Left cardiac atrium (tissue), 4 donors: ENCODE results near the gene SLC2A6. TPM values are rescaled to one million over a fixed set of nuclear protein-coding genes. Genes with fewer than 3 reads are reported as not detected.
A peak's percentile ranks its signal among the peaks of the same experiment; 100 is the strongest.

Experiments
- ATAC-seq, 2 donors: fragments of 200-7000 bp; cut with Tn5 transposase; one replicate each; pipeline ENCODE4 v1.9.1; 2020; ENCODE audit warnings: mild to moderate bottlenecking in 2 of 2, moderate library complexity in 2 of 2
- DNase-seq: peaks from one replicate; pipeline ENCODE4 v3.0.0-alpha.2; 2020
- intact Hi-C, 2 donors: fragments of 100-400 bp; cut with DNase I; formaldehyde crosslinking; loops; one replicate each; pipeline versions ENCODE4 v1.14.1 to v1.15.1; 2022 to 2023
- total RNA-seq, 2 donors: library from RNA; stranded (reverse); fragmentation: NEBNext Ultra II Directional; extraction: Animal tissue kit (Norgen Biotek cat#: 25700); gene quantifications; one replicate each; pipeline ENCODE4 v1.2.1, GENCODE V29; 2021
- donor health status: DM: no; HTN: yes; CAD: no.
- donor health status: DM: no; HTN: yes; CAD: no; lungs with severe emphysema.
- donor health status: DM: yes; HTN: yes; CAD: no.
- donor health status: Dilated cardiomyopathy.

Gene SLC2A6
- total RNA-seq, 2 donors from 2014 or later = 4.3 to 7.4 TPM

GRCh38 chr9:133468777-133469421 lies 10.0 kb downstream of the SLC2A6 start:
- ATAC-seq (no peak), DNase-seq (no peak)
- intact Hi-C loops = no loop called here

GRCh38 chr9:133468374-133468773 lies 10.5 kb downstream of the SLC2A6 start:
- ATAC-seq (no peak), DNase-seq (no peak)

GRCh38 chr9:133467101-133467500 lies 11.8 kb downstream of the SLC2A6 start:
- ATAC-seq (no peak), DNase-seq (no peak)
- intact Hi-C loops = no loop called here

More at GRCh38 chr9:133468374-133468773, 10.5 kb downstream of the SLC2A6 start:
- intact Hi-C loops = no loop called here

- ATAC-seq (no peak), DNase-seq (no peak)
- intact Hi-C loops = no loop called here
Measured at GRCh38 chr9:133465984-133466383, 12.9 kb downstream of the SLC2A6 start.

- no peak for ATAC-seq
- intact Hi-C loops = no loop called here
Measured at GRCh38 chr9:133464638-133465037, 14.3 kb downstream of the SLC2A6 start.

GRCh38 chr9:133463864-133464615 lies 14.9 kb downstream of the SLC2A6 start:
- no peak for DNase-seq
- no peak for ATAC-seq
- intact Hi-C loops = no loop called here

More at GRCh38 chr9:133464638-133465037, 14.3 kb downstream of the SLC2A6 start:
- no peak for DNase-seq

GRCh38 chr9:133463234-133463863 lies 15.6 kb downstream of the SLC2A6 start:
- no peak for ATAC-seq
- intact Hi-C loops = no loop called here
- no peak for DNase-seq

- DNase-seq (no peak), ATAC-seq (no peak)
- intact Hi-C loops = no loop called here
Measured at GRCh38 chr9:133461975-133462374, 16.9 kb downstream of the SLC2A6 start.

- intact Hi-C loops = no loop called here
- DNase-seq = peak; percentile 68
- peak; percentile 0 to 50 for ATAC-seq
Measured at GRCh38 chr9:133460405-133461175, 18.3 kb downstream of the SLC2A6 start.

GRCh38 chr9:133459476-133460404 lies 19.2 kb downstream of the SLC2A6 start, which contains the start of gene CACFD1:
Gene CACFD1, plus strand, starts transcription at chr9:133459978. Its CDS starts 89 bp downstream, at chr9:133460067.
- DNase-seq = peak; percentile 98
- intact Hi-C loops = no loop called here
- peak; percentile 89 to 95 for ATAC-seq

- intact Hi-C loops = no loop called here
- ATAC-seq (no peak), DNase-seq (no peak)
Measured at GRCh38 chr9:133458643-133459312, 20.1 kb downstream of the SLC2A6 start.

- DNase-seq (no peak), ATAC-seq (no peak)
- intact Hi-C loops = no loop called here
Measured at GRCh38 chr9:133457748-133458147, 21.2 kb downstream of the SLC2A6 start.

- intact Hi-C loops = no loop called here
- DNase-seq (no peak), ATAC-seq (no peak)
Measured at GRCh38 chr9:133457233-133457632, 21.7 kb downstream of the SLC2A6 start.

- DNase-seq = no peak
- intact Hi-C loops = no loop called here
- ATAC-seq = no peak
Measured at GRCh38 chr9:133456409-133456808, 22.5 kb downstream of the SLC2A6 start.

- intact Hi-C loops = no loop called here
- DNase-seq = no peak
- no peak for ATAC-seq
Measured at GRCh38 chr9:133455936-133456335, 23.0 kb downstream of the SLC2A6 start.

- ATAC-seq = no peak
- no peak for DNase-seq
- intact Hi-C loops = no loop called here
Measured at GRCh38 chr9:133454943-133455673, 23.8 kb downstream of the SLC2A6 start.

- ATAC-seq (no peak), DNase-seq (no peak)
- intact Hi-C loops = no loop called here
Measured at GRCh38 chr9:133454325-133454724, 24.6 kb downstream of the SLC2A6 start.
